ENCODE measurements around the gene CCDC71. TPM values are rescaled to one million over a fixed set of nuclear protein-coding genes. Genes with fewer than 3 reads are reported as not detected.

The CCDC71 gene
- total RNA-seq, 2 experiments from 2014 or later, result 14.7 to 16.0 TPM

DNA sequence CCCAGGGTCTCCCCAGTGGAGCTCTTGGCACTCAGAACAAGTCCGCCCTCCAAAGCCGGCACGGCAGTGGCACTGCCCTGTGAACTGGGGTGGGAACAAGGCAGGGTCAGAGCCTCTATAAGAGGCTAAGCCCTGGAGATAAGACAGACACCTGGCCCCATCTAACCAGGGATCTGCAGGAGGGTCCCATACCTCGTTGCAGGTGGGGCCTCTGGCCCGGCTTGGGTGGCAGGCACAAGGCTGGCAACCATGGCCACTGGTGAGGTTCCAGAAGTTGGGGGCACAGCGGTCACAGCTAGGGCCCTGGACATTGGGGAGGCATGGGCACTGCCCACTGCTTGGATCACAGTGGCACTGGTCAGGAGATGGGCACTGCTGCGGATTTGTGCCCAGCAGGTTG, 41.9 kb downstream of the CCDC71 start:
- ChIA-PET POLR2A (no interaction called here), CTCF (interaction anchor here (0.7 kb wide), 1 partner anchor 30 kb away, joined by 3 read pairs; no protein-coding TSS in a partner anchor)
- intact Hi-C loops (cut with DNase I, micrococcal nuclease), result loop anchor here in 1 of 2 experiments (5.0 to 10.0 kb wide), 2 partner anchors 102 to 551 kb away; partner anchors contain the start of genes APEH and NDUFAF3
- no peaks in the 10 kb centered on the region for H3K9me3 Mint-ChIP-seq
- no peaks in the 10 kb centered on the region for H3K27me3 Mint-ChIP-seq
- no peak overlapping the region for H3K27ac Mint-ChIP-seq
- Histone ChIP-seq H3K36me3 (ENCODE audit: insufficient read depth, low read length) (no peaks in the 10 kb centered on the region), H3K4me3 (ENCODE audit: low read length) (no peak overlapping the region), H3K9me3 (ENCODE audit: control insufficient read depth in 1 of 2, insufficient read depth in 1 of 2, low read length in 2 of 2) (no peaks in the 10 kb centered on the region), H3K27me3 (ENCODE audit: control insufficient read depth in 1 of 2, insufficient read depth in 2 of 2, low read length in 2 of 2) (no peaks in the 10 kb centered on the region), H3K27ac (ENCODE audit: low read depth in 1 of 2, low read length in 2 of 2) (no peak overlapping the region), H3K4me1 (ENCODE audit: insufficient read depth, low read length) (peaks cover 22% of the 10 kb centered on the region)
- H3K4me1 Mint-ChIP-seq (ENCODE audit: low read depth), result peaks cover 19% of the 10 kb centered on the region
- peaks cover 7% of the 10 kb centered on the region for H3K36me3 Mint-ChIP-seq (ENCODE audit: low read depth)
- no peak for DNase-seq
- TF ChIP-seq, protein P1, sequence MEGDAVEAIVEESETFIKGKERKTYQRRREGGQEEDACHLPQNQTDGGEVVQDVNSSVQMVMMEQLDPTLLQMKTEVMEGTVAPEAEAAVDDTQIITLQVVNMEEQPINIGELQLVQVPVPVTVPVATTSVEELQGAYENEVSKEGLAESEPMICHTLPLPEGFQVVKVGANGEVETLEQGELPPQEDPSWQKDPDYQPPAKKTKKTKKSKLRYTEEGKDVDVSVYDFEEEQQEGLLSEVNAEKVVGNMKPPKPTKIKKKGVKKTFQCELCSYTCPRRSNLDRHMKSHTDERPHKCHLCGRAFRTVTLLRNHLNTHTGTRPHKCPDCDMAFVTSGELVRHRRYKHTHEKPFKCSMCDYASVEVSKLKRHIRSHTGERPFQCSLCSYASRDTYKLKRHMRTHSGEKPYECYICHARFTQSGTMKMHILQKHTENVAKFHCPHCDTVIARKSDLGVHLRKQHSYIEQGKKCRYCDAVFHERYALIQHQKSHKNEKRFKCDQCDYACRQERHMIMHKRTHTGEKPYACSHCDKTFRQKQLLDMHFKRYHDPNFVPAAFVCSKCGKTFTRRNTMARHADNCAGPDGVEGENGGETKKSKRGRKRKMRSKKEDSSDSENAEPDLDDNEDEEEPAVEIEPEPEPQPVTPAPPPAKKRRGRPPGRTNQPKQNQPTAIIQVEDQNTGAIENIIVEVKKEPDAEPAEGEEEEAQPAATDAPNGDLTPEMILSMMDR (IDR thresholded peaks at IDR 0.05), result no peak
- no peak for ATAC-seq (ENCODE audit: poor library complexity)
- H3K4me3 Mint-ChIP-seq, result no peak overlapping the region

DNA sequence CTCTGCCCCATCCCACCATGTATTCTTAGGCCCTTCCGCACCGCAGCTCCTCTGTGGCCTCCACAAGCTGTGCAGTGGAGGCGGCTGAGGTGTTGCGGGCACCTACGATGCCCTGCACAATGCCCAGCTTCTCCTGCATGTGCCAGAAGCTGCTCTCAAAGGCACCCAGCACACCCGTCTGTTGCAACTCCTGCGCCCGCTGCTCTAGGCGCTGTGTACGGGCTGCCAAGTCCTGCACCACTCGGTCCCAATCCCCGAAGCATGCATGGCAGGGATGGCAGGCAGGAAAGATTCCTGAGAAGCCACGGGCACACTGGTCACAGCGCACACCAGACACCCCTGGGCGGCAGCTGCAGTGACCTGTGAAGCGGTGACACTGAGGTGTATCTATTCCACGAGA, 42.4 kb downstream of the CCDC71 start:
- TF ChIP-seq, protein P1 (IDR thresholded peaks at IDR 0.05), result no peak
- Mint-ChIP-seq H3K4me1 (ENCODE audit: low read depth) (peaks cover 23% of the 10 kb centered on the region), H3K27ac (no peak overlapping the region), H3K9me3 (no peaks in the 10 kb centered on the region), H3K27me3 (no peaks in the 10 kb centered on the region), H3K4me3 (no peak overlapping the region), H3K36me3 (ENCODE audit: low read depth) (peaks cover 12% of the 10 kb centered on the region)
- POLR2A ChIA-PET, result no interaction called here
- intact Hi-C loops (cut with DNase I, micrococcal nuclease), result loop anchor here in 1 of 2 experiments (1.0 to 10.0 kb wide), 3 partner anchors 37 to 551 kb away; partner anchors contain the start of genes APEH and NDUFAF3
- Histone ChIP-seq H3K27me3 (ENCODE audit: control insufficient read depth in 1 of 2, insufficient read depth in 2 of 2, low read length in 2 of 2) (no peaks in the 10 kb centered on the region), H3K9me3 (ENCODE audit: control insufficient read depth in 1 of 2, insufficient read depth in 1 of 2, low read length in 2 of 2) (no peaks in the 10 kb centered on the region), H3K4me3 (ENCODE audit: low read length) (no peak overlapping the region), H3K36me3 (ENCODE audit: insufficient read depth, low read length) (peaks cover 5% of the 10 kb centered on the region), H3K27ac (ENCODE audit: low read depth in 1 of 2, low read length in 2 of 2) (no peak overlapping the region), H3K4me1 (ENCODE audit: insufficient read depth, low read length) (peaks cover 27% of the 10 kb centered on the region)
- CTCF ChIA-PET, result interaction anchor here (0.7 kb wide), 1 partner anchor 29 kb away, joined by 3 read pairs; no protein-coding TSS in a partner anchor
- no peak for DNase-seq
- no peak for ATAC-seq (ENCODE audit: poor library complexity)

DNA sequence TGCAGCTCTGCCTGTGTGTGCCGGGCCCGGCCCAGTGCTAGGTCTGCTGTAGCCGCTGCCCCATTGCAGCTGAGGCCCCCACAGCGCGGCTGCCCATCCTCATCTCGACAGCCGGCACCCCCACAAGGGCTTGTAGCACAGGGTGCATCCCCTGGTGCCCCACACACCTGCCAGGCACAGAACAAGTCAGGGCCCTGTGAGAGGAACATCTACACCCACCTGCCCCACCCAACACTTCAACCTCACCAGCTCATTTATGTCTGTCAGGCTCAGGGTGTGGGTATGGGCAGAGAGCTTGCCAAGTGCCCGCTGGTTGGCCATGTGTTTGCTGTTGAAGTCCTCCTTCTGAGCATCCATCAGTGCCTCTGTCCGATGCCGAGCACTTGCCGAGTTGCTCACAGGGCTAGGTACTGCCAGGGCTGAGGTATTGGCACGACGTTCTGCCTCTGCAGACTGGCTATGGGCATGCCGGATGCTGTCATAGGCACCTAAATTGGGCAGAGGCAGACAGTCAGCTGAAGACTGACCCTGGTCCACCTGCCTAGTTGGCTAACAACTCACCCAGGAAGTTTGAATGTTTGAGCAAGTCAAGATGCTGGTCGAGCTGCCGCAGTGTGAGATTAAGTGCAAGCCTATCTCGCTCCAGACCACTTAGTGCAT, 43.1 kb downstream of the CCDC71 start:
- Histone ChIP-seq H3K4me1 (ENCODE audit: insufficient read depth, low read length) (peaks cover 30% of the 10 kb centered on the region), H3K27me3 (ENCODE audit: control insufficient read depth in 1 of 2, insufficient read depth in 2 of 2, low read length in 2 of 2) (no peaks in the 10 kb centered on the region), H3K9me3 (ENCODE audit: control insufficient read depth in 1 of 2, insufficient read depth in 1 of 2, low read length in 2 of 2) (no peaks in the 10 kb centered on the region), H3K4me3 (ENCODE audit: low read length) (no peak overlapping the region), H3K27ac (ENCODE audit: low read depth in 1 of 2, low read length in 2 of 2) (no peak overlapping the region), H3K36me3 (ENCODE audit: insufficient read depth, low read length) (peaks cover 9% of the 10 kb centered on the region)
- Mint-ChIP-seq H3K27me3 (no peaks in the 10 kb centered on the region), H3K9me3 (no peaks in the 10 kb centered on the region), H3K4me3 (peak overlapping the region; percentile 51), H3K36me3 (ENCODE audit: low read depth) (peaks cover 14% of the 10 kb centered on the region), H3K27ac (no peak overlapping the region), H3K4me1 (ENCODE audit: low read depth) (peaks cover 23% of the 10 kb centered on the region)
- ATAC-seq (ENCODE audit: poor library complexity) (no peak), DNase-seq (peak in 1 of 14 experiments; percentile 17)
- TF ChIP-seq, protein P1 (IDR thresholded peaks at IDR 0.05), result no peak
- intact Hi-C loops (cut with DNase I, micrococcal nuclease), result loop anchor here in 1 of 2 experiments (1.0 to 10.0 kb wide), 3 partner anchors 37 to 552 kb away; partner anchors contain the start of genes APEH and NDUFAF3
- CTCF ChIA-PET, result no interaction called here
- POLR2A ChIA-PET, result no interaction called here

Data from CD4-positive, alpha-beta T cell (primary cell).